B cell (primary cell): Measurements from ENCODE around the gene DHRS12. TPM values are rescaled to one million over a fixed set of nuclear protein-coding genes. Genes with fewer than 3 reads are reported as not detected.

Source experiments
- ATAC-seq: fragments of 200-7000 bp; cut with Tn5 transposase; one replicate; pipeline ENCODE4 v1.10.0; 2021; ENCODE audit warnings: low read depth, mild to moderate bottlenecking, moderate number of reproducible peaks, moderate library complexity
- CTCF ChIA-PET: fragments of 350-600 bp; sonication (Branson Sonifier 250); formaldehyde crosslinking; loops from one replicate; lab custom pipeline; 2021; ENCODE audit warnings: antibody characterized with exemption, inconsistent platforms; lab: Charles Lee
- POLR2A ChIA-PET: fragments of 350-600 bp; sonication (Branson Sonifier 250); formaldehyde crosslinking; loops from one replicate; lab custom pipeline; 2021; ENCODE audit warnings: antibody characterized with exemption; lab: Charles Lee
- DNase-seq: peaks from one replicate; pipeline ENCODE4 v3.0.0; 2013
- H2AFZ ChIP-seq: 2 replicates; pipeline ENCODE4 v1.6.1; 2012; ENCODE audit warnings: mild to moderate bottlenecking, low read depth, low read length; ENCODE audit not compliant: insufficient read depth, poor library complexity, severe bottlenecking
- H3K27ac ChIP-seq, 2 donors: 1 replicate in 1 of 2; 2 replicates in 1 of 2; pipeline ENCODE4 v1.5.1; 2012 to 2013; ENCODE audit warnings: low read length in 2 of 2, mild to moderate bottlenecking in 2 of 2, moderate library complexity in 1 of 2
- H3K27me3 ChIP-seq, 4 experiments: fragments of 200-600 bp in 1 of 4; sonication (generic) in 1 of 4; replicated peaks in 1 of 4; 1 replicate in 2 of 4; 2 replicates in 2 of 4; pipeline versions ENCODE4 v1.6.1 to v1.7.0; 2013 to 2016; ENCODE audit warnings: low read length in 3 of 4, mild to moderate bottlenecking in 2 of 4, mixed read lengths in 1 of 4, moderate library complexity in 1 of 4; ENCODE audit not compliant: insufficient read depth in 4 of 4, control insufficient read depth in 3 of 4; ENCODE audit errors: control extremely low read depth in 1 of 4
- H3K36me3 ChIP-seq, 2 experiments: replicated peaks in 1 of 2; 1 replicate in 1 of 2; 2 replicates in 1 of 2; pipeline versions ENCODE4 v1.6.1 to v1.7.1; 2013; ENCODE audit warnings: low read length in 1 of 2; ENCODE audit not compliant: insufficient read depth in 2 of 2, control insufficient read depth in 1 of 2; ENCODE audit errors: control extremely low read depth in 1 of 2, extremely low read depth in 1 of 2
- H3K4me1 ChIP-seq, 2 donors: fragments of 200-600 bp in 1 of 2; sonication (generic) in 1 of 2; 1 replicate in 1 of 2; 2 replicates in 1 of 2; pipeline versions ENCODE4 v1.5.1 to v1.6.1; 2013 to 2017; ENCODE audit warnings: low read length in 2 of 2; ENCODE audit not compliant: control insufficient read depth in 2 of 2, insufficient read depth in 2 of 2
- H3K4me2 ChIP-seq: replicated peaks from 2 replicates; pipeline ENCODE3; 2012; ENCODE audit warnings: mild to moderate bottlenecking, low read depth, low read length; ENCODE audit not compliant: poor library complexity, severe bottlenecking
- H3K4me3 ChIP-seq, 5 experiments: fragments of 200-600 bp in 1 of 5; sonication (generic) in 1 of 5; 1 replicate in 3 of 5; 2 replicates in 2 of 5; pipeline versions ENCODE4 v1.5.1 to v1.7.0; 2011 to 2016; ENCODE audit warnings: low read length in 4 of 5, mild to moderate bottlenecking in 4 of 5, low read depth in 2 of 5, control low read depth in 1 of 5, moderate library complexity in 1 of 5; ENCODE audit not compliant: insufficient read depth in 1 of 5; ENCODE audit errors: control extremely low read depth in 1 of 5, extremely low read depth in 1 of 5
- H3K79me2 ChIP-seq: fragments of 200-600 bp; sonication (generic); one replicate; pipeline ENCODE4 v1.6.0; 2016; ENCODE audit warnings: low read length; ENCODE audit not compliant: control insufficient read depth, insufficient read depth
- H3K9ac ChIP-seq: fragments of 200-600 bp; sonication (generic); 2 replicates; pipeline ENCODE4 v1.6.1; 2017; ENCODE audit warnings: mild to moderate bottlenecking, low read length, moderate library complexity
- H3K9me3 ChIP-seq, 3 donors: one replicate each; pipeline versions ENCODE4 v1.6.1 to v1.7.1; 2013; ENCODE audit warnings: low read length in 2 of 3; ENCODE audit not compliant: control insufficient read depth in 2 of 3, insufficient read depth in 1 of 3; ENCODE audit errors: control extremely low read depth in 1 of 3
- H4K20me1 ChIP-seq: 2 replicates; pipeline ENCODE4 v1.6.0; 2012; ENCODE audit warnings: mild to moderate bottlenecking, low read length; ENCODE audit not compliant: insufficient read depth, control insufficient read depth, poor library complexity, severe bottlenecking
- H3K27ac Mint-ChIP-seq: one replicate; pipeline ENCODE4 v1.8.0; 2021; ENCODE audit warnings: mixed read lengths
- H3K27me3 Mint-ChIP-seq: one replicate; pipeline ENCODE4 v1.8.0; 2021; ENCODE audit warnings: mixed read lengths
- H3K4me1 Mint-ChIP-seq: one replicate; pipeline ENCODE4 v1.8.0; 2021; ENCODE audit warnings: mixed read lengths
- H3K4me3 Mint-ChIP-seq: one replicate; pipeline ENCODE4 v1.8.0; 2021; ENCODE audit warnings: mixed read lengths
- H3K9me3 Mint-ChIP-seq: one replicate; pipeline ENCODE4 v1.8.0; 2022; ENCODE audit warnings: mixed read lengths; ENCODE audit not compliant: insufficient read depth
- EZH2 ChIP-seq: IDR thresholded peaks from 2 replicates; pipeline ENCODE4 v1.6.1; 2012; ENCODE audit warnings: borderline replicate concordance, low read depth, mild to moderate bottlenecking, moderate library complexity, low read length; ENCODE audit not compliant: insufficient read depth, poor library complexity, severe bottlenecking
- WGBS: methylation state at CpG from one replicate; pipeline ENCODE4 v1.1.5; 2013; ENCODE audit warnings: missing lambda C conversion rate; ENCODE audit not compliant: insufficient coverage; 5-methylcytosine and 5-hydroxymethylcytosine counted together
- intact Hi-C: fragments of 100-400 bp; cut with micrococcal nuclease; formaldehyde crosslinking; loops from one replicate; pipeline ENCODE4 v1.10.0; 2022
- polyA plus RNA-seq: library from polyadenylated mRNA; depleted of rRNA; stranded (reverse); fragments of >200 nt; gene quantifications from 2 replicates; pipeline ENCODE4 v1.2.3, GENCODE V29; 2012
- total RNA-seq, 2 donors: library from RNA; stranded (reverse); fragments of 120-200 nt in 1 of 2; gene quantifications; 1 replicate in 1 of 2; 2 replicates in 1 of 2; pipeline versions ENCODE4 v1.2.3 to v1.2.4, GENCODE V29; 2013 to 2022
- TF ChIP-seq, protein P1 (sequence below): fragments of 200-600 bp; IDR thresholded peaks from one replicate; pipeline ENCODE4 v1.8.0; 2022; ENCODE audit warnings: antibody characterized with exemption, mild to moderate bottlenecking

The DHRS12 gene
- total and polyA plus RNA-seq, 2 donors (not counting 1 experiment from before 2014, with no cell fraction given), result 12.0 to 23.2 TPM

DNA sequence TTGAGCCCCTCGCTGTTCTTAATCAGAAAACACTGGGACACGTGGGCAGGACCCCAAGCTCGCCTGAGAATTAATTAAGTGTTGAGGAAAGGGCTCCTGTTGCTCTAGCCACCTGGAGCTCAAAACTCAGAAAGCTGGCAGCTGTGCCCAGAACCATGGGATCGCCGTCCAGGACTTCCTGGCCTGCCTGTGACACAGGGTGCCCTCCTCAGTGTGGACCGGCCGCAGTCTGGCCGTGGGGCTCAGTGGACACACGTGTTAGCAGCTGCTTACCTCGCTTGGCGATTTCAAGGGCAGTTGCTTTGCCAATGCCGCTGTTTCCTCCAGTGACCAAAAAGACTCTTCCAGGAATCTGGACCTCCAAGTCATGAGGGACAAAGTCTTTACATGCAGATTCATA, 4.7 kb downstream of the DHRS12 start:
- H3K9ac ChIP-seq, result no peak overlapping the region
- ATAC-seq (no peak), DNase-seq (no peak)
- H3K9me3 ChIP-seq, result no peaks in the 10 kb centered on the region
- TF ChIP-seq, protein P1, sequence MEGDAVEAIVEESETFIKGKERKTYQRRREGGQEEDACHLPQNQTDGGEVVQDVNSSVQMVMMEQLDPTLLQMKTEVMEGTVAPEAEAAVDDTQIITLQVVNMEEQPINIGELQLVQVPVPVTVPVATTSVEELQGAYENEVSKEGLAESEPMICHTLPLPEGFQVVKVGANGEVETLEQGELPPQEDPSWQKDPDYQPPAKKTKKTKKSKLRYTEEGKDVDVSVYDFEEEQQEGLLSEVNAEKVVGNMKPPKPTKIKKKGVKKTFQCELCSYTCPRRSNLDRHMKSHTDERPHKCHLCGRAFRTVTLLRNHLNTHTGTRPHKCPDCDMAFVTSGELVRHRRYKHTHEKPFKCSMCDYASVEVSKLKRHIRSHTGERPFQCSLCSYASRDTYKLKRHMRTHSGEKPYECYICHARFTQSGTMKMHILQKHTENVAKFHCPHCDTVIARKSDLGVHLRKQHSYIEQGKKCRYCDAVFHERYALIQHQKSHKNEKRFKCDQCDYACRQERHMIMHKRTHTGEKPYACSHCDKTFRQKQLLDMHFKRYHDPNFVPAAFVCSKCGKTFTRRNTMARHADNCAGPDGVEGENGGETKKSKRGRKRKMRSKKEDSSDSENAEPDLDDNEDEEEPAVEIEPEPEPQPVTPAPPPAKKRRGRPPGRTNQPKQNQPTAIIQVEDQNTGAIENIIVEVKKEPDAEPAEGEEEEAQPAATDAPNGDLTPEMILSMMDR, result no peak
- no peaks in the 10 kb centered on the region for H3K27me3 ChIP-seq
- Mint-ChIP-seq H3K4me1 (peaks cover 39% of the 10 kb centered on the region), H3K9me3 (no peaks in the 10 kb centered on the region), H3K27me3 (no peaks in the 10 kb centered on the region), H3K4me3 (no peak overlapping the region), H3K27ac (no peak overlapping the region)
- H3K4me1 ChIP-seq, result peaks cover 29 to 36% of the 10 kb centered on the region in 2 donors
- ChIA-PET POLR2A (interaction anchor here (2.2 kb wide), 1 partner anchor 346 kb away, joined by 12 read pairs; the partner anchor contains the start of gene INTS6), CTCF (interaction anchor here (1.0 to 6.2 kb wide), 8 partner anchors 16 to 674 kb away, joined by 3 to 101 read pairs (median 30); no protein-coding TSS in a partner anchor)
- peaks cover 17% of the 10 kb centered on the region for H3K79me2 ChIP-seq
- no peak overlapping the region for H3K4me2 ChIP-seq
- no peak overlapping the region for H2AFZ ChIP-seq
- H3K27ac ChIP-seq, result no peak overlapping the region
- H3K4me3 ChIP-seq, result no peak overlapping the region
- no peaks in the 10 kb centered on the region for H3K36me3 ChIP-seq
- no peaks in the 10 kb centered on the region for H4K20me1 ChIP-seq
- intact Hi-C loops, result no loop called here
- 96% methylated on average over 12 of the region's 12 CpGs for WGBS

DNA sequence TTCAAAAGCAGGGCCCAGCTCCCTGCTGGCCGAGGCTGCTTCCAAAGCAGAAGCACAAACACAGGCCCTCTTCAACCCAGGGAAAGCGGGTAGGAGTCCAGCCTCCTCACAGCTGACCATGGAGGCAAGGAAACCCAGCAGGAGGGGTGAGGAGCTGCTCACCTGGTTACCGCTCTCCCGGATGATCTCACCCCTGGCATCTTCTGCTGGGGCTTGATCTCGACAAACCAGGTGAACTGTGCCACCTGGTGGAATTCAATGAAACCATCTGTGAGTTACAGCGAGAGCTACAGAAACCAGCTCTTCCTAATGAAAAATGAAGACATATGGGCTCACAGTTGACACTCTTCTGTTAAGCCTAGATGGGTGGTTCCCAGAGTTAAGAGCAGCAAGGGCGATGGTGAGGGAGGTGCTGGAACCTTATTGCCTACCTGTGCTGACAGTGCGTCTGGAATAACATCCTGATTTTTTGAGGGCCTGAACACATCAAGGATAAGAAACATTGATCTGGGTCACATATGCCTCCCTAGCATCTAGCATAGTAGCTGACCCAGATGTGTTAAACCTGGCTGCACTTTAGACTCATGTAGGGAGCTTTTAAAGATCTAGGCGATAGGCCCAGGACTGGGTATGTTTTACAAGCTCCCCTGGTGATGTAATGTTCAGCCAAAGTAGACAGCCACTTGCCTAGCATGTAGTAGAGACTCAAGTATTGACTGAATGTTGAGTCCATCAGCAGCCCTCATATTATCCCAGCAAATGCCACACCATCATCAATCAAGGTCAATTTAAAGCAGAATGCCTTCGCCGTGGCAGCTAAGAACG, 6.1 kb downstream of the DHRS12 start:
- no peaks in the 10 kb centered on the region for H4K20me1 ChIP-seq
- ATAC-seq (peak; percentile 60), DNase-seq (peak; percentile 76)
- Mint-ChIP-seq H3K9me3 (no peaks in the 10 kb centered on the region), H3K4me1 (peaks cover 45% of the 10 kb centered on the region), H3K4me3 (no peak overlapping the region), H3K27me3 (no peaks in the 10 kb centered on the region), H3K27ac (peak overlapping the region; percentile 5)
- POLR2A ChIA-PET, result interaction anchor here (1.5 to 2.2 kb wide), 2 partner anchors 213 to 345 kb away, joined by 6 to 12 read pairs; partner anchors contain the start of gene INTS6
- H3K4me2 ChIP-seq, result no peak overlapping the region
- no peaks in the 10 kb centered on the region for H3K36me3 ChIP-seq
- no peak overlapping the region for H3K9ac ChIP-seq
- H3K4me1 ChIP-seq, result peaks cover 37 to 39% of the 10 kb centered on the region in 2 donors
- no peak overlapping the region for H2AFZ ChIP-seq
- intact Hi-C loops, result loop anchor here (1.0 to 2.0 kb wide), 2 partner anchors 363 to 511 kb away; no protein-coding TSS in a partner anchor
- H3K9me3 ChIP-seq, result no peaks in the 10 kb centered on the region
- peaks cover 17% of the 10 kb centered on the region for H3K79me2 ChIP-seq
- H3K4me3 ChIP-seq, result no peak overlapping the region
- CTCF ChIA-PET, result interaction anchor here (0.6 to 6.2 kb wide), 44 partner anchors 9 to 677 kb away, joined by 3 to 101 read pairs (median 4); no protein-coding TSS in a partner anchor
- WGBS, result 71% methylated on average over 9 of the region's 12 CpGs
- H3K27me3 ChIP-seq, result no peaks in the 10 kb centered on the region
- TF ChIP-seq EZH2, result no peak
- TF ChIP-seq, protein P1, result peak; percentile 68
- H3K27ac ChIP-seq, result no peak overlapping the region
